RWPE2 (cell line): ENCODE measurements around the gene ZDHHC17.

Source experiments
- ATAC-seq: fragments of 200-7000 bp; cut with Tn5 transposase; 3 replicates; pipeline ENCODE4 v1.9.1; 2021; ENCODE audit warnings: low read depth
- DNase-seq: peaks from one replicate; pipeline ENCODE4 v3.0.0-alpha.2; 2020; ENCODE audit warnings: low spot score
- H3K27ac ChIP-seq: fragments of 450-650 bp; 2 replicates; pipeline ENCODE4 v1.5.1; 2017; ENCODE audit warnings: mild to moderate bottlenecking; ENCODE audit not compliant: poor library complexity, severe bottlenecking
- H3K27me3 ChIP-seq: fragments of 250-450 bp; sonication (Bioruptor Pico); 2 replicates; pipeline ENCODE4 v1.5.1; 2021; ENCODE audit warnings: mild to moderate bottlenecking, moderate library complexity; ENCODE audit not compliant: insufficient read depth, poor library complexity, severe bottlenecking
- H3K36me3 ChIP-seq: fragments of 250-450 bp; sonication (Bioruptor Pico); 2 replicates; pipeline ENCODE4 v1.5.1; 2020; ENCODE audit warnings: low read depth, mild to moderate bottlenecking, moderate library complexity
- H3K4me1 ChIP-seq: fragments of 250-450 bp; sonication (Bioruptor Pico); 2 replicates; pipeline ENCODE4 v1.5.1; 2021; ENCODE audit warnings: mild to moderate bottlenecking, moderate library complexity; ENCODE audit not compliant: insufficient read depth, poor library complexity, severe bottlenecking
- H3K4me3 ChIP-seq: fragments of 250-450 bp; sonication (Bioruptor Pico); 2 replicates; pipeline ENCODE4 v1.5.1; 2021; ENCODE audit warnings: mild to moderate bottlenecking, moderate library complexity; ENCODE audit not compliant: severe bottlenecking
- H3K9me3 ChIP-seq: fragments of 250-450 bp; sonication (Bioruptor Pico); 2 replicates; pipeline ENCODE4 v1.5.1; 2021; ENCODE audit warnings: mild to moderate bottlenecking, moderate library complexity; ENCODE audit not compliant: severe bottlenecking
- TF ChIP-seq, protein P1 (sequence below): fragments of 450-650 bp; IDR thresholded peaks from one replicate; pipeline ENCODE4 v1.5.1; 2017; ENCODE audit warnings: mild to moderate bottlenecking, moderate library complexity; ENCODE audit not compliant: poor library complexity, severe bottlenecking

ZDHHC17 gene

DNA sequence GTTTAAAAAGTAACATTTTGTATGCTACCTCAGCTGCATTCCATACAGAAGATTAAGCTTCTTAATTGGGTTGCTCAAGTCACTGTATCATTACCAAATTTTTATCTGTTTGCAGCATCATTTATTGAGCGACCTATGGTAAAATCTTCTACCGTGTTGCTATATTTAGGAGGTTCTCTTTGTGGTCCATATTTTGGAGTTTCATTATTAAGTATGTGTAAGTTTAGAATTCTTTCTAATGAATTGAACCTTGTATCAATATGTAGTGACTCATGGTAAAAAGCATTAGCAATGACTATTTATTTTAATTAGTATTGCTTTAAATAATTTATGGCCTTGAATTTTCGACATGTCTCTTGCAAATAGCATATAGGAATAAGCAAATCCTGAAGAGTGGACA lies 72.7 kb downstream of the ZDHHC17 start:
- H3K4me3 ChIP-seq: no peak overlapping the region
- ATAC-seq: no peak

DNA sequence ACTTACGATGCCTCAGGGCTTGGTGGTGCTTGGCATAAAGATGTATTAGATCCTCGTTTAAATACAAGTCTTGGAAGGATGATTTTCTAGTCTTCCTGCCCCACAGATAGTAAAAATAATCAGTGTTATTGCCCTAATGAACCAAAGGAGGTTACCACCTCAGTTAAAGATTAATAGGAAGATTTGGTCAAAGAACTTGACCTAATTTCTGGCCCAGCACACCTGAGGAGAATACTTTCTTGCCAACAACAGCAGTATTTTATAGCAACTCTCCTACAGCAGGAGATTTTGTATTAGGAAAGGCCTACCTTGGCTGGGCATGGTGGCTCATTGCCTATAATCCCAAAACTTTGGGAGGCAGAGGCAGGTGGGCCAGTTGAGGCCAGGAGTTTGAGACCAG lies 83.3 kb downstream of the ZDHHC17 start:
- no peak for ATAC-seq
- Histone ChIP-seq H3K36me3 (peaks cover 43% of the 10 kb centered on the region), H3K4me3 (no peak overlapping the region), H3K27me3 (no peaks in the 10 kb centered on the region), H3K27ac (no peak overlapping the region), H3K4me1 (no peaks in the 10 kb centered on the region), H3K9me3 (no peaks in the 10 kb centered on the region)
- TF ChIP-seq, protein P1, sequence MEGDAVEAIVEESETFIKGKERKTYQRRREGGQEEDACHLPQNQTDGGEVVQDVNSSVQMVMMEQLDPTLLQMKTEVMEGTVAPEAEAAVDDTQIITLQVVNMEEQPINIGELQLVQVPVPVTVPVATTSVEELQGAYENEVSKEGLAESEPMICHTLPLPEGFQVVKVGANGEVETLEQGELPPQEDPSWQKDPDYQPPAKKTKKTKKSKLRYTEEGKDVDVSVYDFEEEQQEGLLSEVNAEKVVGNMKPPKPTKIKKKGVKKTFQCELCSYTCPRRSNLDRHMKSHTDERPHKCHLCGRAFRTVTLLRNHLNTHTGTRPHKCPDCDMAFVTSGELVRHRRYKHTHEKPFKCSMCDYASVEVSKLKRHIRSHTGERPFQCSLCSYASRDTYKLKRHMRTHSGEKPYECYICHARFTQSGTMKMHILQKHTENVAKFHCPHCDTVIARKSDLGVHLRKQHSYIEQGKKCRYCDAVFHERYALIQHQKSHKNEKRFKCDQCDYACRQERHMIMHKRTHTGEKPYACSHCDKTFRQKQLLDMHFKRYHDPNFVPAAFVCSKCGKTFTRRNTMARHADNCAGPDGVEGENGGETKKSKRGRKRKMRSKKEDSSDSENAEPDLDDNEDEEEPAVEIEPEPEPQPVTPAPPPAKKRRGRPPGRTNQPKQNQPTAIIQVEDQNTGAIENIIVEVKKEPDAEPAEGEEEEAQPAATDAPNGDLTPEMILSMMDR: no peak
- no peak for DNase-seq

More for the DNA sequence above, 72.7 kb downstream of the ZDHHC17 start:
- TF ChIP-seq, protein P1: no peak
- no peak for DNase-seq
- peaks cover 6% of the 10 kb centered on the region for H3K36me3 ChIP-seq
- H3K9me3 ChIP-seq: no peaks in the 10 kb centered on the region
- no peaks in the 10 kb centered on the region for H3K4me1 ChIP-seq
- H3K27ac ChIP-seq: no peak overlapping the region
- H3K27me3 ChIP-seq: no peaks in the 10 kb centered on the region

DNA sequence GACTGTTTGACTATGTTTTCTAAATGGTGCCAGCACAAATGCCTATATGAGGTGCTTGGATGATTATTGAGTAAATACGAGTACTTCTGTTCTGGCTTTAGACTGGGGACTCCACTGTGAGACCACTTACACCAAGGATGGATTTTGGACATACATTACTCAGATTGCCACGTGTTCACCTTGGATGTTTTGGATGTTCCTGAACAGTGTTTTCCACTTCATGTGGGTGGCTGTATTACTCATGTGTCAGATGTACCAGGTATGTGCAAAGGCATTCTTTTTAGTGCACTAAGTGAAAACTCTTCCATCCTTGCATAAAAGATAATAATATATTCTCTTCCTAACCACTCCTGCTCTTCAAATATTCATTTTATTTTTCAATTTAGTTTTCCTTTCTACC lies 84.2 kb downstream of the ZDHHC17 start:
- H3K36me3 ChIP-seq: peaks cover 43% of the 10 kb centered on the region
- DNase-seq: no peak
- TF ChIP-seq, protein P1: no peak
- no peak overlapping the region for H3K27ac ChIP-seq
- ATAC-seq: no peak
- no peaks in the 10 kb centered on the region for H3K27me3 ChIP-seq
- no peaks in the 10 kb centered on the region for H3K9me3 ChIP-seq
- no peaks in the 10 kb centered on the region for H3K4me1 ChIP-seq
- H3K4me3 ChIP-seq: no peak overlapping the region

DNA sequence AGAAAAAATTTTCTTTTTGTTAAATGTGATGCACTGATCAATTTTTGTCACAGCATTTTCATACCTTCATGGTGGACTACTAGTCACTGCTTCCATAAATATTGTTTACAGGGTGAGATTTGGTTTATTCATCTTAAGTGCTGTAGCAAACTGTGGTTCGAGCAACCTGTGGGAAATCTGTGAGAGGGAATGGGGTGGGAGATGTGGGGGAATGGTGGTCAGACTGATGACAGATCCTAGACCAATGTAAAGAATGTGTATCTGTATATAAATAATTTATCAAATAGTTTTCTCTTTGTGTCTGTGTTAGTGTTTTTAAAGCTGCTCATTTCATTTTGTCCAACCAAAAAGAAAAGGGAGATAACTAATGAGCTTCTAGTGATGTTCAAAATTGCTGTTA lies 88.2 kb downstream of the ZDHHC17 start:
- H3K27ac ChIP-seq: no peak overlapping the region
- no peaks in the 10 kb centered on the region for H3K9me3 ChIP-seq
- ATAC-seq (no peak), DNase-seq (no peak)
- no peaks in the 10 kb centered on the region for H3K4me1 ChIP-seq
- H3K4me3 ChIP-seq: no peak overlapping the region
- no peaks in the 10 kb centered on the region for H3K27me3 ChIP-seq
- TF ChIP-seq, protein P1: no peak
- H3K36me3 ChIP-seq: peaks cover 35% of the 10 kb centered on the region

DNA sequence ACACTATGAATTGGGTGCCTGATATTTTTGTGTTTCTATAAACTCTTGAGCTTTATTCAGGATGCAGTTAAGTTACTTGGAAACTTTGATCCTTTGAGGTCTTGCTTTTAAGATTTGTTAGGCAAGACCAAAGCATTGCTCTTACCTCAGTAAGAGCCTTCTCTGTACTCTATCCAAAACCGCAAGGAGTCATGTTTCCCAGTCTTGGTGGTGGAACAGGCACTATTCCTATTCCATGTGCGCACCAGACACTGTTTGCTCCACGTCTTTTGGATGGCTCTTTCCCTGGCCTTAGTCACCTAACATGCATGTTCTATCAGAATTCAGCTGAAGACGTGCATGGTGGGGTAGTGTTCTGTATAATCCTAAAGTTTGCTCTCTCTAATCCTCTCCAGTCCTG lies 91.4 kb downstream of the ZDHHC17 start:
- Histone ChIP-seq H3K4me1 (no peaks in the 10 kb centered on the region), H3K4me3 (no peak overlapping the region), H3K36me3 (peaks cover 28% of the 10 kb centered on the region), H3K27ac (no peak overlapping the region), H3K9me3 (no peaks in the 10 kb centered on the region), H3K27me3 (no peaks in the 10 kb centered on the region)
- DNase-seq (no peak), ATAC-seq (no peak)
- TF ChIP-seq, protein P1: no peak
